Measurements from ENCODE around the gene PFKFB2. TPM values are rescaled to one million over a fixed set of nuclear protein-coding genes. Genes with fewer than 3 reads are reported as not detected.
A peak's percentile ranks its signal among the peaks of the same experiment; 100 is the strongest.

PFKFB2 gene
- total RNA-seq, 1 experiment from 2014 or later: 16.8 TPM

GRCh38 chr1:207049054-207049453, 4.0 kb upstream of the PFKFB2 start:
- ATAC-seq (no peak), DNase-seq (ENCODE audit: low spot score) (no peak)
- peak overlapping the region; percentile 20; the same call in 1 of the 2 replicates for H3K27ac Mint-ChIP-seq
- peak overlapping the region; percentile 95 for H3K4me3 Mint-ChIP-seq
- no peak for TF ChIP-seq ZNF219 (CRISPR knock-in tag; IDR thresholded peaks at IDR 0.05; ENCODE audit: borderline replicate concordance)
- no peak for TF ChIP-seq ZSCAN18 (CRISPR knock-in tag; IDR thresholded peaks at IDR 0.05)
- no peak for TF ChIP-seq NR2C2 (CRISPR knock-in tag; IDR thresholded peaks at IDR 0.05)
- TF ChIP-seq ETV6 (CRISPR knock-in tag; IDR thresholded peaks at IDR 0.05): no peak
- TF ChIP-seq ELF4 (CRISPR knock-in tag; IDR thresholded peaks at IDR 0.05; ENCODE audit: low read depth): no peak
- TF ChIP-seq STAT6 (CRISPR knock-in tag; conservative IDR thresholded peaks at IDR 0.05; ENCODE audit: low read depth): no peak
- TF ChIP-seq KAT7 (CRISPR knock-in tag; IDR thresholded peaks at IDR 0.05; ENCODE audit: borderline replicate concordance): no peak
- no peaks in the 10 kb centered on the region for H3K9me3 Mint-ChIP-seq
- no peaks in the 10 kb centered on the region for H3K27me3 Mint-ChIP-seq (ENCODE audit: low read depth)
- ChIA-PET POLR2A (no interaction called here), CTCF (interaction anchor here (1.0 to 1.5 kb wide), 3 partner anchors 14 to 24 kb away, joined by 3 to 6 read pairs (median 5); partner anchors contain the start of gene C1orf116)
- H3K4me1 Mint-ChIP-seq: peaks cover 54% of the 10 kb centered on the region
- H3K36me3 Mint-ChIP-seq: peaks cover 36% of the 10 kb centered on the region

- DNase-seq (ENCODE audit: low spot score) (no peak), ATAC-seq (no peak)
- H3K36me3 Mint-ChIP-seq: peaks cover 36% of the 10 kb centered on the region
- ChIA-PET POLR2A (no interaction called here), CTCF (interaction anchor here (0.5 to 2.0 kb wide), 7 partner anchors 10 to 1072 kb away, joined by 3 to 17 read pairs (median 3); partner anchors contain the start of gene C1orf116)
- H3K27me3 Mint-ChIP-seq (ENCODE audit: low read depth): no peaks in the 10 kb centered on the region
- no peaks in the 10 kb centered on the region for H3K9me3 Mint-ChIP-seq
- peak overlapping the region; percentile 20; the same call in 1 of the 2 replicates for H3K27ac Mint-ChIP-seq
- H3K4me1 Mint-ChIP-seq: peaks cover 57% of the 10 kb centered on the region
- H3K4me3 Mint-ChIP-seq: peak overlapping the region; percentile 95
- TF ChIP-seq JUN (CRISPR knock-in tag; IDR thresholded peaks at IDR 0.05): no peak
- TF ChIP-seq USF1 (CRISPR knock-in tag; IDR thresholded peaks at IDR 0.05): no peak
- TF ChIP-seq HMGA2 (CRISPR knock-in tag; IDR thresholded peaks at IDR 0.05): no peak
- no peak for TF ChIP-seq ATF3 (CRISPR knock-in tag; conservative IDR thresholded peaks at IDR 0.05)
- TF ChIP-seq TP53 (CRISPR knock-in tag; IDR thresholded peaks at IDR 0.05): no peak
- TF ChIP-seq NFE2L1 (CRISPR knock-in tag; IDR thresholded peaks at IDR 0.05): no peak
- no peak for TF ChIP-seq STAT6 (CRISPR knock-in tag; conservative IDR thresholded peaks at IDR 0.05; ENCODE audit: low read depth)
- TF ChIP-seq NR2C2 (CRISPR knock-in tag; IDR thresholded peaks at IDR 0.05): no peak
- no peak for TF ChIP-seq NR1H2 (CRISPR knock-in tag; IDR thresholded peaks at IDR 0.05)
- TF ChIP-seq ZNF425 (CRISPR knock-in tag; conservative IDR thresholded peaks at IDR 0.05): no peak
- TF ChIP-seq CTCF (IDR thresholded peaks at IDR 0.05): no peak
- TF ChIP-seq ZNF423 (CRISPR knock-in tag; IDR thresholded peaks at IDR 0.05): no peak
- no peak for TF ChIP-seq ZNF281 (CRISPR knock-in tag; IDR thresholded peaks at IDR 0.05)
- no peak for TF ChIP-seq ZNF317 (CRISPR knock-in tag; IDR thresholded peaks at IDR 0.05; ENCODE audit: borderline replicate concordance, low read depth)
Measured at GRCh38 chr1:207049514-207049913, 3.6 kb upstream of the PFKFB2 start.

Data from WTC11 (cell line).